PC-3 (cell line): ENCODE data around the gene MAPKAP1.

Experiments
- CTCF ChIP-seq: fragments of 300-600 bp; sonication (generic); conservative IDR thresholded peaks from 2 replicates; pipeline ENCODE4 v1.5.1; 2017; ENCODE audit warnings: antibody characterized with exemption, low read depth, mild to moderate bottlenecking, low read length
- EZH2phosphoT487 ChIP-seq: fragments of 300-600 bp; sonication (generic); IDR thresholded peaks from 2 replicates; pipeline ENCODE4 v1.6.1; 2018; ENCODE audit warnings: mild to moderate bottlenecking, antibody characterized with exemption, low read length, borderline replicate concordance

GRCh38 chr9:125464591-125465385 lies 242.2 kb downstream of the MAPKAP1 start:
- TF ChIP-seq CTCF (no peak), EZH2phosphoT487 (no peak)
